HCT116 (cell line): ENCODE data around the gene APBB3. TPM values are rescaled to one million over a fixed set of nuclear protein-coding genes. Genes with fewer than 3 reads are reported as not detected.

Experiments
- ATAC-seq: fragments of 200-7000 bp; cut with Tn5 transposase; 2 replicates; pipeline ENCODE4 v1.9.1; 2020; ENCODE audit warnings: mild to moderate bottlenecking, moderate library complexity
- BruUV-seq: library from RNA; stranded (reverse); fragments of 400-500 nt; replicated peaks from 2 replicates; lab custom pipeline; 2021; lab: Mats Ljungman, UMichigan
- CTCF ChIA-PET: fragments of 300-600 bp; sonication (Branson Sonifier 250); formaldehyde crosslinking; loops from one replicate; lab custom pipeline; 2021; ENCODE audit warnings: antibody characterized with exemption; lab: Charles Lee
- POLR2A ChIA-PET: fragments of 300-600, 350-600 bp; sonication (Branson Sonifier 250); formaldehyde crosslinking; loops from one replicate; lab custom pipeline; 2021; ENCODE audit warnings: antibody characterized with exemption; lab: Charles Lee
- RAD21 ChIA-PET, 2 experiments: fragments of 300-600 bp; sonication (Branson Sonifier 250); formaldehyde crosslinking; loops; one replicate each; lab custom pipeline; 2023; ENCODE audit warnings: low total read pairs in 2 of 2; ENCODE audit not compliant: uncharacterized antibody in 2 of 2, unreplicated experiment in 2 of 2, low non-redundant PET in 1 of 2; lab: Charles Lee
- DNase-seq: peaks from one replicate; pipeline ENCODE4 v3.0.0-alpha.2; 2010; ENCODE audit warnings: low read depth, low spot score
- H2AFZ ChIP-seq: fragments of 200-600 bp; shearing (Covaris generic), sonication (generic); 2 replicates; pipeline ENCODE4 v1.6.1; 2017; ENCODE audit warnings: low read depth, mixed run types, mixed read lengths, antibody characterized with exemption, low read length; ENCODE audit not compliant: poor library complexity, severe bottlenecking
- H3K27ac ChIP-seq: 2 replicates; pipeline ENCODE4 v1.5.1; 2012; ENCODE audit warnings: low read depth, low read length
- H3K27me3 ChIP-seq: fragments of 200-600 bp; sonication (generic); 2 replicates; pipeline ENCODE4 v1.6.1; 2016; ENCODE audit warnings: mixed run types, low read length, mixed read lengths; ENCODE audit not compliant: insufficient read depth
- H3K36me3 ChIP-seq, 2 experiments: fragments of 200-500 bp in 1 of 2; fragments of 200-600 bp in 1 of 2; sonication (Bioruptor generic) in 1 of 2; sonication (generic) in 1 of 2; 2 replicates each; pipeline versions ENCODE4 v1.5.1 to v1.6.1; 2014 to 2016; ENCODE audit warnings: low read length in 2 of 2, inconsistent platforms in 1 of 2, mixed read lengths in 1 of 2, mixed run types in 1 of 2; ENCODE audit not compliant: insufficient read depth in 2 of 2, control insufficient read depth in 1 of 2
- H3K4me1 ChIP-seq, 2 experiments: fragments of 200-600 bp in 1 of 2; sonication (generic) in 1 of 2; 2 replicates each; pipeline versions ENCODE4 v1.5.1 to v1.6.1; 2012 to 2017; ENCODE audit warnings: low read length in 2 of 2, inconsistent platforms in 1 of 2, mild to moderate bottlenecking in 1 of 2, mixed read lengths in 1 of 2, mixed run types in 1 of 2, moderate library complexity in 1 of 2; ENCODE audit not compliant: insufficient read depth in 2 of 2, control insufficient read depth in 1 of 2
- H3K4me2 ChIP-seq: fragments of 200-600 bp; sonication (generic); 2 replicates; pipeline ENCODE4 v1.6.1; 2017; ENCODE audit warnings: mixed run types, low read length, mixed read lengths
- H3K4me3 ChIP-seq, 2 experiments: fragments of 200-600 bp in 1 of 2; sonication (generic) in 1 of 2; replicated peaks in 1 of 2; 2 replicates each; pipeline ENCODE4 v1.5.1; 2011 to 2016; ENCODE audit warnings: low read length in 2 of 2, control low read depth in 1 of 2, low read depth in 1 of 2, mild to moderate bottlenecking in 1 of 2, mixed read lengths in 1 of 2, mixed run types in 1 of 2
- H3K79me2 ChIP-seq: fragments of 200-600 bp; sonication (generic); 2 replicates; pipeline ENCODE4 v1.6.1; 2017; ENCODE audit warnings: mild to moderate bottlenecking, mixed run types, low read length, moderate library complexity, mixed read lengths; ENCODE audit not compliant: insufficient read depth
- H3K9ac ChIP-seq: fragments of 200-600 bp; sonication (generic); 2 replicates; pipeline ENCODE4 v1.6.1; 2016; ENCODE audit warnings: low read length, mixed read lengths
- H3K9me2 ChIP-seq: fragments of 200-600 bp; sonication (generic), shearing (Covaris generic); 2 replicates; pipeline ENCODE4 v1.6.1; 2017; ENCODE audit warnings: mixed run types, mild to moderate bottlenecking, moderate library complexity; ENCODE audit not compliant: insufficient read depth
- H3K9me3 ChIP-seq, 2 experiments: fragments of 200-500 bp in 1 of 2; fragments of 200-600 bp in 1 of 2; sonication (Bioruptor generic) in 1 of 2; sonication (generic) in 1 of 2; 2 replicates each; pipeline ENCODE4 v1.6.1; 2014 to 2017; ENCODE audit warnings: low read length in 2 of 2, mixed read lengths in 2 of 2, inconsistent platforms in 1 of 2, low read depth in 1 of 2, mild to moderate bottlenecking in 1 of 2, mixed run types in 1 of 2, moderate library complexity in 1 of 2; ENCODE audit not compliant: control insufficient read depth in 1 of 2, insufficient read depth in 1 of 2
- H4K20me1 ChIP-seq: fragments of 200-600 bp; sonication (generic), shearing (Covaris generic); 2 replicates; pipeline ENCODE4 v1.6.1; 2017; ENCODE audit warnings: mixed run types, mild to moderate bottlenecking, moderate library complexity; ENCODE audit not compliant: insufficient read depth
- ELF1 ChIP-seq: IDR thresholded peaks from 2 replicates; pipeline ENCODE4 v1.6.1; 2012; ENCODE audit warnings: low read depth, borderline replicate concordance
- EZH2 ChIP-seq: fragments of 200-600 bp; sonication (generic); IDR thresholded peaks from 2 replicates; pipeline ENCODE4 v1.6.1; 2017; ENCODE audit warnings: antibody characterized with exemption, mixed run types
- POLR2A ChIP-seq: IDR thresholded peaks from 2 replicates; pipeline ENCODE4 v1.7.0; 2011; ENCODE audit warnings: borderline replicate concordance; ENCODE audit not compliant: insufficient read depth, insufficient read length; ENCODE audit errors: extremely low read depth
- POLR2AphosphoS5 ChIP-seq: IDR thresholded peaks from 2 replicates; pipeline ENCODE4 v1.6.1; 2011; ENCODE audit warnings: mild to moderate bottlenecking, low read depth, low read length, moderate library complexity
- RAD21 ChIP-seq: IDR thresholded peaks from 2 replicates; pipeline ENCODE4 v1.6.1; 2012; ENCODE audit warnings: low read depth, mild to moderate bottlenecking
- SRF ChIP-seq: IDR thresholded peaks from 2 replicates; pipeline ENCODE4 v1.6.1; 2012; ENCODE audit warnings: low read depth
- intact Hi-C: fragments of 100-400 bp; cut with micrococcal nuclease; formaldehyde crosslinking; loops from 2 replicates; pipeline ENCODE4 v1.10.0; 2022
- total RNA-seq: library from RNA; stranded (reverse); gene quantifications from one replicate; pipeline ENCODE4 v1.2.1, GENCODE V29; 2021; ENCODE audit not compliant: unreplicated experiment
- TF ChIP-seq, protein P1 (sequence below), 3 experiments: fragments of 200-600 bp in 1 of 3; sonication (generic) in 1 of 3; IDR thresholded peaks in 2 of 3; conservative IDR thresholded peaks in 1 of 3; 2 replicates each; pipeline ENCODE4 v1.5.1; 2012 to 2017; ENCODE audit warnings: low read depth in 2 of 3, low read length in 2 of 3, antibody characterized with exemption in 1 of 3, borderline replicate concordance in 1 of 3, control low read depth in 1 of 3, mild to moderate bottlenecking in 1 of 3, mixed read lengths in 1 of 3, mixed run types in 1 of 3, moderate library complexity in 1 of 3; ENCODE audit not compliant: insufficient read depth in 1 of 3
- TF ChIP-seq, protein P2 (sequence below): IDR thresholded peaks from 2 replicates; pipeline ENCODE4 v1.6.1; 2011; ENCODE audit warnings: mild to moderate bottlenecking, low read length, moderate library complexity; ENCODE audit not compliant: insufficient replicate concordance; ENCODE audit errors: extremely low read depth
- TF ChIP-seq, protein P3 (sequence below): IDR thresholded peaks from 2 replicates; pipeline ENCODE4 v1.6.1; 2012

Gene APBB3
- total RNA-seq, 1 experiment from 2014 or later, result 28.4 TPM

DNA sequence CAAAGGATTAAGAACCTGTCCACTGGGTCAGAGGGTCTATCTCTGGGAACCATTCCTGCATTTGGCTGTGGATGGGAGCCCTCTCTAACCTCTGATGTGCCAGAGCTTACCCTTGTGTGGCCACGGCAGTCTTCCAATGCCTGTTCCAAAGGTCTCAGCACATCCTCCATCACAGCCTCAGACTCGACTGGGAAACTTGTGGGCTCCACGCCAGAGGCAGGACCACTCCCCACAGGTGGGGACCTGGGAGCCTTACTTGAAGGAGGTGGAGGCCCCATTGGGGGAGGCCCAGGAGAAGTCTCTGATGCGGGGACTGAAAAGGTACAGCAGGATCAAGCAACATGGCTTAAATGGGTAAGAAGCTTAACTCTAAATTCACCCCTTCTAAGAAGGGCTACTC, 12.5 kb downstream of the APBB3 start (continued):
- TF ChIP-seq, protein P1, sequence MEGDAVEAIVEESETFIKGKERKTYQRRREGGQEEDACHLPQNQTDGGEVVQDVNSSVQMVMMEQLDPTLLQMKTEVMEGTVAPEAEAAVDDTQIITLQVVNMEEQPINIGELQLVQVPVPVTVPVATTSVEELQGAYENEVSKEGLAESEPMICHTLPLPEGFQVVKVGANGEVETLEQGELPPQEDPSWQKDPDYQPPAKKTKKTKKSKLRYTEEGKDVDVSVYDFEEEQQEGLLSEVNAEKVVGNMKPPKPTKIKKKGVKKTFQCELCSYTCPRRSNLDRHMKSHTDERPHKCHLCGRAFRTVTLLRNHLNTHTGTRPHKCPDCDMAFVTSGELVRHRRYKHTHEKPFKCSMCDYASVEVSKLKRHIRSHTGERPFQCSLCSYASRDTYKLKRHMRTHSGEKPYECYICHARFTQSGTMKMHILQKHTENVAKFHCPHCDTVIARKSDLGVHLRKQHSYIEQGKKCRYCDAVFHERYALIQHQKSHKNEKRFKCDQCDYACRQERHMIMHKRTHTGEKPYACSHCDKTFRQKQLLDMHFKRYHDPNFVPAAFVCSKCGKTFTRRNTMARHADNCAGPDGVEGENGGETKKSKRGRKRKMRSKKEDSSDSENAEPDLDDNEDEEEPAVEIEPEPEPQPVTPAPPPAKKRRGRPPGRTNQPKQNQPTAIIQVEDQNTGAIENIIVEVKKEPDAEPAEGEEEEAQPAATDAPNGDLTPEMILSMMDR (IDR thresholded peaks at IDR 0.05 in 2 of 3, conservative IDR thresholded peaks at IDR 0.05 in 1 of 3; ENCODE audit: borderline replicate concordance in 1 of 3, insufficient read depth in 1 of 3, low read depth in 2 of 3, low read length in 2 of 3), result no peak
- TF ChIP-seq EZH2, result no peak

DNA sequence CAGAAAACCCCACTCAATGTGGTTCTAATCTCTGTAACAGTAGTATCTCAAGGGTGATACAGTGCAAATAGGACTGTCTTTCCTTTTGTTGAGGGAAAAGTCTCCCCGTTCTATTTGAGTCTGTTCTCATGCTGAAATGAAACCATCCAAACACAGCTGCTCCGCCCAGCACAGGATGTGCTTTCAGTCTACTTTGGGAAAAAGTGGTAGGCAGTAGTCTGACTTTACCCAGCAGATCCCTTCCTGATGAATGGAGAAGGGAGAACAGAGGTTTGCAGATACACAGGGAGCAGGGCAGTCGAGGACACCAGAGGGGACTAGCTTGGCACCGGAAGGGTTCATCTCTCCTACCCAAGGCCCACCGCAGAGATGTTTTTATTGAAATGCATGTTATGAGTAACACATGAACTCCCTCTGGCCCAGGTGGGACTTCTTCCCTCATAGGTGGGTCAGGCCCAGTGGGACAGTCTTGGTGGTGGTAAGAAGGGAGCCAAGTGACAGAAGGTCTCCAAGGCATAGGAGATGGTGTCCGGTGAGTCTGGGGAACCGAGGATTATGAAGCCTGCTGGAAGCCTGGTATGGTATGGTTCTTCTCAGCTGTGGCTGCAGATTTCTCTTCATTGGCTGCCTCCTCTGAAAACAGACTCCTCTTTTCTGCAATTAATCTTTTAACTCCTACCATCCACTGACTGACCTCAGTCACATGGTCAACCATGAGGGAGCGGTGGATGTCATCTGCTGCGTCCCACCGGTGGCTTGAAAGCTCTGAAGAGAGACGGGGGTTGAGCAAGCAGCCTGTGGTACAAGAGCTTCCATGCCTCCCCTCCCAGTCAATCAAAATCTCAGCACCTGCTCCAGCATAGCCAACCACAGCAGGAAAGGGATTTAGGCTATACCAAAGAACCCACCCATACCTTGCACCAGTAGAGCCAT, 14.0 kb downstream of the APBB3 start:
- BruUV-seq, result no TSS peak
- H4K20me1 ChIP-seq, result no peaks in the 10 kb centered on the region; the same call in 1 of the 2 replicates
- H3K9me3 ChIP-seq, result no peaks in the 10 kb centered on the region
- H3K79me2 ChIP-seq, result peaks cover 50% of the 10 kb centered on the region
- no peaks in the 10 kb centered on the region for H3K9me2 ChIP-seq
- ATAC-seq (no peak), DNase-seq (no peak)
- H2AFZ ChIP-seq, result no peak overlapping the region
- H3K27me3 ChIP-seq, result no peaks in the 10 kb centered on the region
- H3K36me3 ChIP-seq, result peaks cover 9 to 35% of the 10 kb centered on the region in 2 experiments; a peak in 3 of 4 replicates
- RAD21 ChIA-PET, result no interaction called here
- peaks cover 2 to 36% of the 10 kb centered on the region in 2 experiments; a peak in 3 of 4 replicates for H3K4me1 ChIP-seq
- TF ChIP-seq, protein P1 (IDR thresholded peaks at IDR 0.05 in 2 of 3, conservative IDR thresholded peaks at IDR 0.05 in 1 of 3; ENCODE audit: borderline replicate concordance in 1 of 3, insufficient read depth in 1 of 3, low read depth in 2 of 3, low read length in 2 of 3), result no peak
- TF ChIP-seq POLR2AphosphoS5, result no peak; the same call in 1 of the 2 replicates
- TF ChIP-seq POLR2A, result no peak
- no peak for TF ChIP-seq SRF
- no peak for TF ChIP-seq RAD21
- TF ChIP-seq, protein P2, sequence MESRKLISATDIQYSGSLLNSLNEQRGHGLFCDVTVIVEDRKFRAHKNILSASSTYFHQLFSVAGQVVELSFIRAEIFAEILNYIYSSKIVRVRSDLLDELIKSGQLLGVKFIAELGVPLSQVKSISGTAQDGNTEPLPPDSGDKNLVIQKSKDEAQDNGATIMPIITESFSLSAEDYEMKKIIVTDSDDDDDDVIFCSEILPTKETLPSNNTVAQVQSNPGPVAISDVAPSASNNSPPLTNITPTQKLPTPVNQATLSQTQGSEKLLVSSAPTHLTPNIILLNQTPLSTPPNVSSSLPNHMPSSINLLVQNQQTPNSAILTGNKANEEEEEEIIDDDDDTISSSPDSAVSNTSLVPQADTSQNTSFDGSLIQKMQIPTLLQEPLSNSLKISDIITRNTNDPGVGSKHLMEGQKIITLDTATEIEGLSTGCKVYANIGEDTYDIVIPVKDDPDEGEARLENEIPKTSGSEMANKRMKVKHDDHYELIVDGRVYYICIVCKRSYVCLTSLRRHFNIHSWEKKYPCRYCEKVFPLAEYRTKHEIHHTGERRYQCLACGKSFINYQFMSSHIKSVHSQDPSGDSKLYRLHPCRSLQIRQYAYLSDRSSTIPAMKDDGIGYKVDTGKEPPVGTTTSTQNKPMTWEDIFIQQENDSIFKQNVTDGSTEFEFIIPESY, result no peak
- TF ChIP-seq EZH2, result no peak
- no peak for TF ChIP-seq ELF1
- TF ChIP-seq, protein P3, sequence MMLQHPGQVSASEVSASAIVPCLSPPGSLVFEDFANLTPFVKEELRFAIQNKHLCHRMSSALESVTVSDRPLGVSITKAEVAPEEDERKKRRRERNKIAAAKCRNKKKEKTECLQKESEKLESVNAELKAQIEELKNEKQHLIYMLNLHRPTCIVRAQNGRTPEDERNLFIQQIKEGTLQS, result no peak
- no peak overlapping the region for H3K9ac ChIP-seq
- no peak overlapping the region for H3K27ac ChIP-seq
- CTCF ChIA-PET, result no interaction called here
- POLR2A ChIA-PET, result no interaction called here
- H3K4me2 ChIP-seq, result no peak overlapping the region
- intact Hi-C loops, result no loop called here
- H3K4me3 ChIP-seq, result no peak overlapping the region
